Gastroesophageal sphincter (tissue), 3 donors: ENCODE data around the gene ACSM5.
"Not testable (repeated sequence)": the region's sequence is repeated elsewhere in the genome, so short reads cannot be mapped to it uniquely, and the experiment has no call there.

Experiments used
- CTCF ChIP-seq, 4 experiments: fragments of 200-600 bp in 2 of 4; fragments of 450-650 bp in 2 of 4; sonication (generic) in 1 of 4; IDR thresholded peaks; one replicate each; pipeline ENCODE4 v1.5.1; 2017 to 2019; ENCODE audit warnings: antibody characterized with exemption in 4 of 4, mild to moderate bottlenecking in 2 of 4, moderate library complexity in 2 of 4
- EP300 ChIP-seq: sonication (generic); formaldehyde crosslinking; IDR thresholded peaks from one replicate; pipeline ENCODE4 v1.6.1; 2017; ENCODE audit warnings: antibody characterized with exemption, mild to moderate bottlenecking
- POLR2A ChIP-seq, 2 donors: fragments of 450-650 bp; IDR thresholded peaks; one replicate each; pipeline ENCODE4 v1.6.1; 2017; ENCODE audit warnings: antibody characterized with exemption in 2 of 2, mild to moderate bottlenecking in 2 of 2, moderate library complexity in 1 of 2
- POLR2AphosphoS5 ChIP-seq: sonication (generic); formaldehyde crosslinking; IDR thresholded peaks from one replicate; pipeline ENCODE4 v1.6.1; 2017; ENCODE audit warnings: antibody characterized with exemption

- TF ChIP-seq CTCF (IDR thresholded peaks at IDR 0.05); POLR2A (IDR thresholded peaks at IDR 0.05); EP300; POLR2AphosphoS5: not testable (repeated sequence)
Observed at GRCh38 chr16:20446652-20447393, 37.5 kb downstream of the ACSM5 start.
